GM12874 (cell line): ENCODE data around the gene PCSK5.

Experiments used
- CTCF ChIP-seq: IDR thresholded peaks from 2 replicates; pipeline ENCODE4 v1.5.1; 2011; ENCODE audit warnings: low read depth, mild to moderate bottlenecking, control low read depth, low read length, moderate library complexity; ENCODE audit not compliant: insufficient read depth

The PCSK5 gene

DNA sequence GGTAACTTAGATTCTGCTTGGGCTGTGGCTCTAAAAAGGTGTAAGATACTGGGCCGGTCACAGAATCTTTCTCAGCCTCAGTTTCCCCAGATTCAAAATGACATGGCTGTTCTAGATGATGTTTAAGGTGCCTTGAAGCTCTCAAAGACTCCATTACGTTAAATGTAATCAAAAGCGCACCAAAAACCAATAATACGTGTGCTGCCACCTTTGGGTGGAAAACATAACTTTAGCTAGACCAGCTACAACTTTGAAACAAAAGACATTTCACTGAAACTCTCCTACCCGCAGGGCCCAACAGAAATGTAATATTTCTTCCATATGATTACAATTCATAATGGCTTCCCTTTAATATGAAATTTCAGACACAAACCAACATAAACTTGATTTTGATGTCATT is 35.0 kb upstream of the PCSK5 start:
- TF ChIP-seq CTCF, result peak; percentile 15; the same call in 1 of the 2 replicates

GRCh38 chr9:75858497-75859092 is 31.9 kb upstream of the PCSK5 start:
- no peak for TF ChIP-seq CTCF

GRCh38 chr9:75864266-75864665 is 26.2 kb upstream of the PCSK5 start:
- no peak for TF ChIP-seq CTCF

DNA sequence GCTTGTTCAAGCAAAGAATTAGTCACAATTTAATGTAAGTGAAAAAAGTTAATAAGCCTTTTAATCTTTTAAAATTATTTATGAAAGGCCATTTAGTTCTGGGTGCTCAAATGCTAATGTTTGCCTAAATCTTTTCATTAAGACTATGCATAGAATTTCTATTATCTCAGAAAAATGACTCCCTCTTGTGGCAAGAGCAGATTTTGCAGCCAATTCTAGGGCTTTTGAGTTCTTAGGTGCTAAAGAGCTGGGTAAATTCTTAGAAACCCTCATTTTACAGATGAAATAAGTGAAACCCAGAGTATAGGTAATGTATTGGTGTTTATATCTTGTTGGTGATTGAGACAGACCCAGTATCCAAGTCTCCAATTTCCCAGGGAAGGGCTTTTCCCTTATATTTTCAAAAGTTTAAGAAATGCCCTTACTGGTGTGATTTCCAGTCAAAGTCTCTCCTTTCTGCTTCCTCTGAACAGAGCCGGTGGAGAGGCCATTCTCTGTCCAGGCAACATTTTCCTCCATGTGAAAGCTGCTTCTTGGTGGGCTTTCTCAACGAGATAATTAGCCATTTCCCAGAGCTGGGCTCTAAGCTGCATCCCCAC is 24.1 kb upstream of the PCSK5 start:
- peak; percentile 52; the same call in 1 of the 2 replicates for TF ChIP-seq CTCF

- no peak for TF ChIP-seq CTCF
These were observed 21.2 kb upstream of the PCSK5 start for GRCh38 chr9:75869236-75869635.

GRCh38 chr9:75870450-75870849 is 20.0 kb upstream of the PCSK5 start:
- TF ChIP-seq CTCF, result no peak

- no peak for TF ChIP-seq CTCF
These were observed 18.8 kb upstream of the PCSK5 start for GRCh38 chr9:75871624-75872023.
